A549 (cell line): ENCODE data around the gene LBHD2. TPM values are rescaled to one million over a fixed set of nuclear protein-coding genes. Genes with fewer than 3 reads are reported as not detected.
A peak's percentile ranks its signal among the peaks of the same experiment; 100 is the strongest.

Experiments
- ATAC-seq, 2 experiments: fragments of 200-7000 bp in 1 of 2; fragments of >200 bp in 1 of 2; cut with Nextera tagmentation in 1 of 2; cut with Tn5 transposase in 1 of 2; 3 replicates each; pipeline versions ENCODE4 v1.8.0 to v1.9.1; 2018 to 2020; ENCODE audit warnings: mild to moderate bottlenecking in 1 of 2, moderate library complexity in 1 of 2
- CTCF ChIA-PET: fragments of 300-600 bp; sonication (Branson Sonifier 250); formaldehyde crosslinking; extraction: SDS; loops from one replicate; lab custom pipeline; 2021; ENCODE audit warnings: antibody characterized with exemption, inconsistent platforms; lab: Yijun Ruan, JAX
- POLR2A ChIA-PET: fragments of 350-600 bp; formaldehyde crosslinking; extraction: SDS; loops from one replicate; lab custom pipeline; 2021; ENCODE audit warnings: antibody characterized with exemption, inconsistent platforms; lab: Yijun Ruan, JAX
- DNase-seq, 2 experiments: peaks; one replicate each; pipeline versions ENCODE4 v3.0.0 to v3.0.0-alpha.2; 2011 to 2016; ENCODE audit warnings: low read depth in 1 of 2, low spot score in 1 of 2
- FAIRE-seq: peaks from 2 replicates; lab custom pipeline; 2011; peaks lifted over from hg19 to GRCh38; lab: Jason Lieb, UNC
- H3K27ac ChIP-seq, 2 experiments: fragments of >200 bp; sonication (Bioruptor Twin); formaldehyde crosslinking; 3 replicates each; pipeline ENCODE4 v1.5.1; 2016 to 2017
- H3K4me1 ChIP-seq: fragments of >200 bp; sonication (Bioruptor Twin); formaldehyde crosslinking; 3 replicates; pipeline ENCODE4 v1.6.1; 2016
- H3K4me2 ChIP-seq: fragments of >200 bp; sonication (Bioruptor Twin); formaldehyde crosslinking; 3 replicates; pipeline ENCODE4 v1.6.1; 2016
- H3K4me3 ChIP-seq: fragments of >200 bp; sonication (Bioruptor Twin); formaldehyde crosslinking; 3 replicates; pipeline ENCODE4 v1.5.1; 2016
- H3K9me3 ChIP-seq: fragments of >200 bp; sonication (Bioruptor Twin); formaldehyde crosslinking; 3 replicates; pipeline ENCODE4 v1.6.1; 2016
- EHF ChIP-seq: fragments of 250-450 bp; sonication (Bioruptor Pico); IDR thresholded peaks from 2 replicates; pipeline ENCODE4 v1.5.0; 2020; ENCODE audit warnings: mild to moderate bottlenecking
- EP300 ChIP-seq, 2 experiments: fragments of >200 bp; sonication (Bioruptor Twin); formaldehyde crosslinking; IDR thresholded peaks; 2 replicates in 1 of 2; 3 replicates in 1 of 2; pipeline ENCODE4 v1.6.1; 2016 to 2017
- FOXS1 ChIP-seq: fragments of 250-450 bp; sonication (Bioruptor Pico); IDR thresholded peaks from 2 replicates; pipeline ENCODE4 v1.5.0; 2020; ENCODE audit warnings: mild to moderate bottlenecking, moderate library complexity
- HDAC2 ChIP-seq: fragments of 200-600 bp; sonication (generic); IDR thresholded peaks from 2 replicates; pipeline ENCODE4 v1.6.1; 2016
- HEYL ChIP-seq: fragments of 250-450 bp; sonication (Bioruptor Pico); IDR thresholded peaks from 2 replicates; pipeline ENCODE4 v1.8.0; 2021; ENCODE audit warnings: mild to moderate bottlenecking, moderate library complexity
- HOXA7 ChIP-seq: fragments of 250-450 bp; sonication (Bioruptor Pico); IDR thresholded peaks from 2 replicates; pipeline ENCODE4 v1.5.0; 2020; ENCODE audit warnings: mild to moderate bottlenecking, moderate library complexity
- JUN ChIP-seq, 2 experiments: fragments of >200 bp; sonication (Bioruptor Twin); formaldehyde crosslinking; IDR thresholded peaks; 2 replicates in 1 of 2; 3 replicates in 1 of 2; pipeline ENCODE4 v1.6.1; 2016 to 2017
- MAFK ChIP-seq: fragments of 450-650 bp; IDR thresholded peaks from 2 replicates; pipeline ENCODE4 v1.6.1; 2014; ENCODE audit not compliant: partially characterized antibody
- MYC ChIP-seq: IDR thresholded peaks from 2 replicates; pipeline ENCODE4 v1.6.1; 2012; ENCODE audit warnings: mild to moderate bottlenecking, inconsistent platforms, low read length, improper control_type of control experiment, borderline replicate concordance
- POLR2AphosphoS2 ChIP-seq: conservative IDR thresholded peaks from 2 replicates; pipeline ENCODE4 v1.6.1; 2012; ENCODE audit warnings: low read length, improper control_type of control experiment, inconsistent platforms
- SMC3 ChIP-seq: fragments of >200 bp; sonication (Bioruptor Twin); formaldehyde crosslinking; IDR thresholded peaks from 3 replicates; pipeline ENCODE4 v1.6.1; 2018; ENCODE audit warnings: inconsistent platforms
- ZC3H11A ChIP-seq: fragments of 450-650 bp; IDR thresholded peaks from 2 replicates; pipeline ENCODE4 v1.6.1; 2014; ENCODE audit warnings: antibody characterized with exemption, mild to moderate bottlenecking
- ZFP36 ChIP-seq: fragments of 450-650 bp; IDR thresholded peaks from 2 replicates; pipeline ENCODE4 v1.6.1; 2014; ENCODE audit warnings: borderline replicate concordance; ENCODE audit not compliant: partially characterized antibody
- whole genome bisulfite sequencing: methylation state at CpG from one replicate; pipeline ENCODE4 v1.1.6; 2017; ENCODE audit errors: missing lambda C conversion rate; 5-methylcytosine and 5-hydroxymethylcytosine counted together
- polyA plus RNA-seq, 4 experiments: library from polyadenylated mRNA; depleted of rRNA in 3 of 4; stranded (reverse); fragments of >200 nt; fragmentation: RNase III in 1 of 4; extraction: RNeasy Plus Mini Kit Qiagen cat#74134 plus additional on column Dnase treatment in 1 of 4; gene quantifications; 2 replicates in 3 of 4; 3 replicates in 1 of 4; pipeline ENCODE4 v1.2.3, GENCODE V29; 2011 to 2017
- TF ChIP-seq, protein P1 (sequence below): fragments of 250-450 bp; sonication (Bioruptor Pico); IDR thresholded peaks from 2 replicates; pipeline ENCODE4 v1.5.0; 2020; ENCODE audit warnings: low read depth, mild to moderate bottlenecking, moderate library complexity
- TF ChIP-seq, protein P2 (sequence below): fragments of 150-350 bp; IDR thresholded peaks from 2 replicates; pipeline ENCODE4 v1.6.1; 2014; ENCODE audit warnings: low read depth, mild to moderate bottlenecking, low read length

The LBHD2 gene
- polyA plus RNA-seq, 2 of the 4 experiments (the other 2 are of a cell fraction): not detected

DNA sequence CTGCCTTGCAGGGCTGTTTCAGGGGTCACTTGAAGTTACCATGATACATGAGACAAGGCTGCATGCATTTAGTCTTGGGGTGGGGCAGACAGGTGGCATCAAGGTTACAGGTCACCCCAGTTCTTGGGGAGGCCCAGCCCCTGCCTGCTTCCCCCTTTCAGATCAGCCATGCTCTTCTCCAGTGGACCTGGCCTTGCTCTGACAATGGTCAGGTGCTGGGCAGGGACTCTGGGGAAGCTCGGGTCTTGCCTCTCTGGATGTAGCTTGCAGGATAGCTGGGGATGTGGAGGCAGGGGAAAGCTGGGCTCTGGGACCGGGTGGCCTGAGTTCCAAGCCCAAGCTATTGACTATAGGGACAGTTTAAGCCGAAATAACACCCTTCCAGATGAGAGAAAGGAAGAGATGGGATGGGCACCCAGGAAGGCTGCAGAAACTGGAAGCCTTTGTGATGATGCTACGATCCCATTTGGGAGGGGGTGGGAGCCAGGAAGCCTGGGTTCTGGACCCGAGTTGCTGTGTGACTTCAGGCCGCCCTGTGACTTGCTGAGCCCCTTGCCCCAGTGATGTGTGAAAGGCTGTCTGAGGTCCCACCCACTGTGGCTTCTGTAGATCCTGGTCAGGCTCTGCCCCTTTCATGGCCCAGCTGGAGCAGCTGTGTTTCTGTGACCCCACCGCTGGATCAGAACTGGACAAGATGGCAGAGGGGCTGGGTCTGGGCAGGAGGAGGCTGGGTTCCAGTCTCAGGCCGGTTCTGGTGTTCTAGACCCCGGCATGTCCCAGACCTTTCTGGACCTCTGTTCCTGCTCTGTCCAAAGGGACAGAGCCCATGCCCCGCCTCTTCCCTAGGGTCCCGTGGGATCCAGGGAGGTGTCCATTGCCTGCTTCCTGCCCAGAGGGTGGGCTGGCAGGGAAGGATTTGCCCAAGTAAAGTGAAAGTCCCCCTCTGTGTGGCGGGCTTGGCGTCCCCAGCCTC lies 41.4 kb downstream of the LBHD2 start:
- H3K9me3 ChIP-seq: no peaks in the 10 kb centered on the region
- ChIA-PET POLR2A (interaction anchor here (1.8 to 1.9 kb wide), 2 partner anchors 20 kb away, joined by 5 to 8 read pairs; no protein-coding TSS in a partner anchor), CTCF (interaction anchor here (0.9 to 24.1 kb wide), 8 partner anchors 10 to 168 kb away, joined by 3 to 544 read pairs (median 13); no protein-coding TSS in a partner anchor)
- H3K4me1 ChIP-seq: peaks cover 76% of the 10 kb centered on the region
- FAIRE-seq (no peak), DNase-seq (no peak), ATAC-seq (no peak)
- peak overlapping the region; percentile 96 to 98 for H3K27ac ChIP-seq
- no peak for TF ChIP-seq ZC3H11A
- TF ChIP-seq JUN (IDR thresholded peaks at IDR 0.05): 0 out of 5 replicates have a peak, but pooled peaks of 1 of the 2 experiments have one; percentile 10
- peak overlapping the region; percentile 83 for H3K4me3 ChIP-seq
- H3K4me2 ChIP-seq: peak overlapping the region; percentile 94
- 65% methylated on average over 10 of the region's 13 CpGs for WGBS

DNA sequence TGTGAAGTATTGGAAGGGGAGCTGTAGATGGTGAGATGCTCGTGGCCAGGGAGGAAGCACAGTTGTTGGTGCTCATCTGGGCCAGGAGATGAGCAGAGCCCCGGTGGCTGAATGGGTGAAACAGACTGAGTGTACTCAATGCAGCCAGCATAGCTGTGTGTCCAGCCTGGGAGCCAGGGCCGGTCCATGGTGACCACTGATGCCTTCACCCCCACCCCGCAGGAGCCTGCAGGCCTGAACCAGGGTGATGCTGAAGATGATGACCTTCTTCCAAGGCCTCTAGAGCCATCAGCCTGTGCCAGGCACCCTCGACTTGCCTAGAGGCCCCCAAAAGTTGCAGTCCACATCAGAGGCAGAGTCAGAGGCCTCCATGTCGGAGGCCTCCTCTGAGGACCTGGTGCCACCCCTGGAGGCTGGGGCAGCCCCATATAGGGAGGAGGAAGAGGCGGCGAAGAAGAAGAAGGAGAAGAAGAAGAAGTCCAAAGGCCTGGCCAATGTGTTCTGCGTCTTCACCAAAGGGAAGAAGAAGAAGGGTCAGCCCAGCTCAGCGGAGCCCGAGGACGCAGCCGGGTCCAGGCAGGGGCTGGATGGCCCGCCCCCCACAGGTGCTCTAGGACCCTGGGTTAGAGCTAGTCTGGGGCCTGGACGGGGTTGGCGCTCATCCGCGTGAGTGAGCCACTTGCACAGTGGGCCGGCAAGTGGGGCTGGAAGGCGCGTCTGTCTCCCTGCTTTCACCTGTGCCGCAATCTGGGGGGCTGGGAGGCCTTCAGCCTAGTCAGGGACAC lies 42.3 kb downstream of the LBHD2 start:
- TF ChIP-seq JUN (IDR thresholded peaks at IDR 0.05) (0 out of 5 replicates have a peak, but pooled peaks of 1 of the 2 experiments have one; percentile 8), SMC3 (no peak)
- POLR2A ChIA-PET: interaction anchor here (1.9 kb wide), 1 partner anchor 21 kb away, joined by 5 read pairs; no protein-coding TSS in a partner anchor
- no peak for FAIRE-seq
- peak overlapping the region; percentile 94 for H3K4me2 ChIP-seq
- WGBS: 87% methylated on average over 20 of the region's 22 CpGs
- no peaks in the 10 kb centered on the region for H3K9me3 ChIP-seq
- H3K4me1 ChIP-seq: peaks cover 76% of the 10 kb centered on the region
- H3K27ac ChIP-seq: peak overlapping the region; percentile 96 to 98; a peak in 5 of 6 replicates
- ATAC-seq: no peak
- no peak for DNase-seq
- peak overlapping the region; percentile 83 for H3K4me3 ChIP-seq
- CTCF ChIA-PET: interaction anchor here (0.9 to 24.1 kb wide), 7 partner anchors 9 to 167 kb away, joined by 3 to 544 read pairs (median 13); no protein-coding TSS in a partner anchor

DNA sequence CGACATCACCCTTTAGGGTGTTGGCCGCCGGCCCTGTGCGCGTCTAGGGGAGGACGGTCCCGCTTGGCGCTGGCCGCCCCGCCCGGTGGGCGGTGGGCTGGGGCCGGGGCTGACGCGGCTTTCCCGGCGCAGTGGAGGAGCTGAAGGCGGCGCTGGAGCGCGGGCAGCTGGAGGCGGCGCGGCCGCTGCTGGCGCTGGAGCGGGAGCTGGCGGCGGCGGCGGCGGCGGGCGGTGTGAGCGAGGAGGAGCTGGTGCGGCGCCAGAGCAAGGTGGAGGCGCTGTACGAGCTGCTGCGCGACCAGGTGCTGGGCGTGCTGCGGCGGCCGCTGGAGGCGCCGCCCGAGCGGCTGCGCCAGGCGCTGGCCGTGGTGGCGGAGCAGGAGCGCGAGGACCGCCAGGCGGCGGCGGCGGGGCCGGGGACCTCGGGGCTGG lies 42.9 kb downstream of the LBHD2 start:
- ATAC-seq (no peak), FAIRE-seq (no peak), DNase-seq (no peak)
- H3K27ac ChIP-seq: peak overlapping the region in 1 of 2 experiments; percentile 98; a peak in 2 of 6 replicates
- CTCF ChIA-PET: interaction anchor here (1.9 to 24.1 kb wide), 6 partner anchors 8 to 166 kb away, joined by 5 to 544 read pairs (median 28); no protein-coding TSS in a partner anchor
- POLR2A ChIA-PET: interaction anchor here (1.9 kb wide), 1 partner anchor 21 kb away, joined by 5 read pairs; no protein-coding TSS in a partner anchor
- no peaks in the 10 kb centered on the region for H3K9me3 ChIP-seq
- no peak for TF ChIP-seq HDAC2
- peaks cover 75% of the 10 kb centered on the region for H3K4me1 ChIP-seq
- H3K4me2 ChIP-seq: peak overlapping the region; percentile 94
- WGBS: 96% methylated on average over 55 of the region's 62 CpGs
- H3K4me3 ChIP-seq: no peak overlapping the region

DNA sequence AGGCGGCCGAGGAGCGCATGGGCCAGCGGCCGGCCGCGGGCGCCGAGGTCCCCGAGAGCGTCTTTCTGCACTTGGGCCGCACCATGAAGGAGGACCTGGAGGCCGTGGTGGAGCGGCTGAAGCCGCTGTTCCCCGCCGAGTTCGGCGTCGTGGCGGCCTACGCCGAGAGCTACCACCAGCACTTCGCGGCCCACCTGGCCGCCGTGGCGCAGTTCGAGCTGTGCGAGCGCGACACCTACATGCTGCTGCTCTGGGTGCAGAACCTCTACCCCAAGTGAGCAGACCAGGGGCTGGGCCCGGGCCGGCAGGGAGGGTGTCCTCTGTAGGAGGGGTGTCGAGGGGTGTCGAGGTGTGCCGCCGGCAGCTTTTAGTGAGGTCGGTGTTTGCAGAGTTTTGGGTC lies 43.3 kb downstream of the LBHD2 start:
- ATAC-seq (no peak), FAIRE-seq (no peak), DNase-seq (no peak)
- Histone ChIP-seq H3K27ac (peak overlapping the region; percentile 77 to 90; a peak in 3 of 6 replicates), H3K4me3 (peak overlapping the region; percentile 25; the same call in 2 of the 3 replicates), H3K9me3 (no peaks in the 10 kb centered on the region), H3K4me2 (peak overlapping the region; percentile 70), H3K4me1 (peaks cover 73% of the 10 kb centered on the region)
- TF ChIP-seq FOXS1 (CRISPR knock-in tag): no peak
- 95% methylated on average over 34 of the region's 39 CpGs for WGBS
- ChIA-PET POLR2A (no interaction called here), CTCF (interaction anchor here (2.0 to 24.1 kb wide), 5 partner anchors 8 to 166 kb away, joined by 7 to 544 read pairs (median 43); no protein-coding TSS in a partner anchor)

DNA sequence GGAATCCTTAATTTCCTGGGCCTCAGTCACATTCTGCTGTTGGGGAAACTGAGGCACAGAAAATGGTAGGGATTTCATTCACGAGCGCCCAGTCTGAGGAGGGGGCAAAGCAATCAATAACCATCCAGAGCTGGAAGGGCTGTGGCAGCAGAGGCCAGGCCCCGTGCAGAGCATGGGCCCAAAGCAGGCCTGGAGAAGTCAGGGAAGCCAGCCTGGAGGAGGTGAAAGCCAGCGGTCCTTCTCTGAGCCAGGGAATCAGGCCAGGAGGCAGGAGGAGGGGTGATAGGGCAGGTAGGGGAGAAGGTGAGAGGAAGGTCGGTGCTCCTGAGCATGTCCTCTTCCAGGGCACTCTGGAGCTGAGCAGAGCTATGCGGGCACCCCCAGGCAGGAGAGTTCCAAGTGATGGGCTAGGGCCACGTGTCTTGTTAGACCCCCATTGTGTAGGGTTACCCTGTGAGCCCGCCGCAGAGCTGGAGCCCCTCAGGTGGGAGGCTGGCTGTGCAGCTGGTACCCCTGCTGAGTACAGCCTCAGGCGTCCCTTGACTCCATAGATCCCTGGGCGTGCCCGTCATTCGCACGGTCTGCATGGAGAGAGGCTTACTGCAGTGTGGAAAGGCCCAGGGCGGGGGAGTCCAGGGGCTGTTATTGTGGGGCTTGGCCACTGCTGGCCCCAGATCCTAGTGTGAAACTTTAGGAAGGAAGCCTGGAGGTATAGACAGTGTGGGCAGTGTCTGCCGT lies 44.0 kb downstream of the LBHD2 start:
- H3K4me1 ChIP-seq: peaks cover 67% of the 10 kb centered on the region
- H3K4me3 ChIP-seq: peak overlapping the region; percentile 25
- ChIA-PET CTCF (interaction anchor here (0.7 to 24.1 kb wide), 9 partner anchors 10 to 165 kb away, joined by 3 to 544 read pairs (median 7); no protein-coding TSS in a partner anchor), POLR2A (no interaction called here)
- whole genome bisulfite sequencing: 60% methylated on average over 14 of the region's 16 CpGs
- FAIRE-seq: no peak
- DNase-seq: no peak
- ATAC-seq: peak in 1 of 2 experiments; percentile 1; a peak in 3 of 6 replicates
- peak; percentile 96 for TF ChIP-seq ZFP36
- TF ChIP-seq MYC: no peak
- TF ChIP-seq EP300 (IDR thresholded peaks at IDR 0.05): no peak
- TF ChIP-seq, protein P1, sequence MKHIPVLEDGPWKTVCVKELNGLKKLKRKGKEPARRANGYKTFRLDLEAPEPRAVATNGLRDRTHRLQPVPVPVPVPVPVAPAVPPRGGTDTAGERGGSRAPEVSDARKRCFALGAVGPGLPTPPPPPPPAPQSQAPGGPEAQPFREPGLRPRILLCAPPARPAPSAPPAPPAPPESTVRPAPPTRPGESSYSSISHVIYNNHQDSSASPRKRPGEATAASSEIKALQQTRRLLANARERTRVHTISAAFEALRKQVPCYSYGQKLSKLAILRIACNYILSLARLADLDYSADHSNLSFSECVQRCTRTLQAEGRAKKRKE (CRISPR knock-in tag): no peak
- no peak for TF ChIP-seq EHF (CRISPR knock-in tag)
- 0 out of 2 replicates have a peak, but pooled peaks have one; percentile 32 for TF ChIP-seq HOXA7
- TF ChIP-seq POLR2AphosphoS2: no peak
- TF ChIP-seq HEYL (CRISPR knock-in tag): no peak
- TF ChIP-seq, protein P2, sequence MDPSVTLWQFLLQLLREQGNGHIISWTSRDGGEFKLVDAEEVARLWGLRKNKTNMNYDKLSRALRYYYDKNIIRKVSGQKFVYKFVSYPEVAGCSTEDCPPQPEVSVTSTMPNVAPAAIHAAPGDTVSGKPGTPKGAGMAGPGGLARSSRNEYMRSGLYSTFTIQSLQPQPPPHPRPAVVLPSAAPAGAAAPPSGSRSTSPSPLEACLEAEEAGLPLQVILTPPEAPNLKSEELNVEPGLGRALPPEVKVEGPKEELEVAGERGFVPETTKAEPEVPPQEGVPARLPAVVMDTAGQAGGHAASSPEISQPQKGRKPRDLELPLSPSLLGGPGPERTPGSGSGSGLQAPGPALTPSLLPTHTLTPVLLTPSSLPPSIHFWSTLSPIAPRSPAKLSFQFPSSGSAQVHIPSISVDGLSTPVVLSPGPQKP: no peak
- TF ChIP-seq MAFK: no peak
- no peaks in the 10 kb centered on the region for H3K9me3 ChIP-seq
- H3K4me2 ChIP-seq: peak overlapping the region; percentile 70
- H3K27ac ChIP-seq: peak overlapping the region; percentile 77 to 90
